NCI-H69 (cell line): Measurements from ENCODE around the gene FAM163A.
"Not testable (repeated sequence)": the region's sequence is repeated elsewhere in the genome, so short reads cannot be mapped to it uniquely, and the experiment has no call there.

Source experiments
- DNase-seq: peaks from one replicate; lab custom pipeline; 2025; lab: John Stamatoyannopoulos, UW

The FAM163A gene

GRCh38 chr1:179794146-179794545 is 51.1 kb downstream of the FAM163A start:
- no peak for DNase-seq

GRCh38 chr1:179794669-179795068 is 51.6 kb downstream of the FAM163A start:
- no peak for DNase-seq

GRCh38 chr1:179798213-179798863 is 55.2 kb downstream of the FAM163A start:
- no peak for DNase-seq

- DNase-seq, result no peak
Measured at GRCh38 chr1:179798864-179799516, 55.9 kb downstream of the FAM163A start.

GRCh38 chr1:179800481-179800880 is 57.4 kb downstream of the FAM163A start:
- no peak for DNase-seq

- peak; percentile 83 for DNase-seq
Measured at GRCh38 chr1:179803104-179803503, 60.0 kb downstream of the FAM163A start.

GRCh38 chr1:179803918-179804317 is 60.8 kb downstream of the FAM163A start:
- DNase-seq, result peak; percentile 54

- not testable (repeated sequence) for DNase-seq
Measured at GRCh38 chr1:179804417-179804816, 61.3 kb downstream of the FAM163A start.

- DNase-seq, result peak; percentile 47
Measured at GRCh38 chr1:179805291-179806195, 62.5 kb downstream of the FAM163A start.

- DNase-seq, result no peak
Measured at GRCh38 chr1:179806333-179806732, 63.2 kb downstream of the FAM163A start.

GRCh38 chr1:179807291-179807690 is 64.2 kb downstream of the FAM163A start:
- peak; percentile 26 for DNase-seq

GRCh38 chr1:179807691-179808485 is 64.8 kb downstream of the FAM163A start:
- DNase-seq, result peak; percentile 26

- no peak for DNase-seq
Measured at GRCh38 chr1:179808503-179808902, 65.4 kb downstream of the FAM163A start.

- peak; percentile 76 for DNase-seq
Measured at GRCh38 chr1:179809506-179810366, 66.6 kb downstream of the FAM163A start.

- no peak for DNase-seq
Measured at GRCh38 chr1:179810367-179810715, 67.2 kb downstream of the FAM163A start.

- peak; percentile 56 for DNase-seq
Measured at GRCh38 chr1:179812501-179813292, 69.6 kb downstream of the FAM163A start.

- DNase-seq, result no peak
Measured at GRCh38 chr1:179813626-179814545, 70.8 kb downstream of the FAM163A start.

GRCh38 chr1:179814546-179814838 is 71.4 kb downstream of the FAM163A start:
- DNase-seq, result no peak

GRCh38 chr1:179815641-179816040 is 72.5 kb downstream of the FAM163A start:
- no peak for DNase-seq
